Stimulated activated memory B cell treated with anti-CD40 and anti-IgM and Interleukin-4, amounts not matched to agents 10 μg/mL and 1 μg/mL and 100 μg/mL, for 72 hours (primary cell): ENCODE data around the gene CNP.

Experiments used
- ATAC-seq: fragments of 150-1000 bp; cut with Tn5 transposase; 2 replicates; pipeline ENCODE4 v1.10.0; 2021
- H3K27ac Mint-ChIP-seq: one replicate; pipeline ENCODE4 v1.8.0; 2022; ENCODE audit warnings: mild to moderate bottlenecking, mixed read lengths
- H3K27me3 Mint-ChIP-seq: one replicate; pipeline ENCODE4 v1.8.0; 2022; ENCODE audit warnings: mixed read lengths
- H3K36me3 Mint-ChIP-seq: one replicate; pipeline ENCODE4 v1.8.0; 2022; ENCODE audit warnings: mixed read lengths
- H3K4me1 Mint-ChIP-seq: one replicate; pipeline ENCODE4 v1.8.0; 2022; ENCODE audit warnings: mixed read lengths
- H3K4me3 Mint-ChIP-seq: one replicate; pipeline ENCODE4 v1.8.0; 2022; ENCODE audit warnings: mild to moderate bottlenecking, moderate library complexity, mixed read lengths
- H3K9me3 Mint-ChIP-seq: one replicate; pipeline ENCODE4 v1.8.0; 2022; ENCODE audit warnings: mixed read lengths

CNP gene

GRCh38 chr17:41962111-41962510 lies 4.5 kb upstream of the CNP start:
- Mint-ChIP-seq H3K27ac (no peak overlapping the region), H3K4me3 (no peak overlapping the region), H3K4me1 (peaks cover 16% of the 10 kb centered on the region), H3K36me3 (no peaks in the 10 kb centered on the region), H3K27me3 (peaks cover 9% of the 10 kb centered on the region), H3K9me3 (no peaks in the 10 kb centered on the region)
- ATAC-seq: no peak

GRCh38 chr17:41962768-41963434 lies 3.7 kb upstream of the CNP start:
- Mint-ChIP-seq H3K27me3 (peaks cover 1% of the 10 kb centered on the region), H3K4me3 (no peak overlapping the region), H3K9me3 (no peaks in the 10 kb centered on the region), H3K4me1 (peaks cover 24% of the 10 kb centered on the region), H3K27ac (no peak overlapping the region), H3K36me3 (no peaks in the 10 kb centered on the region)
- ATAC-seq: no peak

- no peaks in the 10 kb centered on the region for H3K36me3 Mint-ChIP-seq
- no peaks in the 10 kb centered on the region for H3K9me3 Mint-ChIP-seq
- ATAC-seq: peak; percentile 74
- peak overlapping the region; percentile 38 for H3K27ac Mint-ChIP-seq
- H3K4me3 Mint-ChIP-seq: peak overlapping the region; percentile 79
- H3K27me3 Mint-ChIP-seq: no peaks in the 10 kb centered on the region
- H3K4me1 Mint-ChIP-seq: peaks cover 44% of the 10 kb centered on the region
Measured at GRCh38 chr17:41965694-41966462, 717 bp upstream of the CNP start.

- peak; percentile 14 for ATAC-seq
- H3K27me3 Mint-ChIP-seq: no peaks in the 10 kb centered on the region
- no peaks in the 10 kb centered on the region for H3K9me3 Mint-ChIP-seq
- H3K27ac Mint-ChIP-seq: peak overlapping the region; percentile 38
- H3K4me1 Mint-ChIP-seq: peaks cover 57% of the 10 kb centered on the region
- peak overlapping the region; percentile 79 for H3K4me3 Mint-ChIP-seq
- H3K36me3 Mint-ChIP-seq: peaks cover 3% of the 10 kb centered on the region
Measured at GRCh38 chr17:41967141-41967920, 736 bp downstream of the CNP start.

GRCh38 chr17:41967921-41968578 lies 1.5 kb downstream of the CNP start:
- Mint-ChIP-seq H3K4me1 (peaks cover 64% of the 10 kb centered on the region), H3K4me3 (peak overlapping the region; percentile 79), H3K36me3 (peaks cover 8% of the 10 kb centered on the region), H3K27ac (peak overlapping the region; percentile 38), H3K27me3 (no peaks in the 10 kb centered on the region), H3K9me3 (no peaks in the 10 kb centered on the region)
- ATAC-seq: no peak

- Mint-ChIP-seq H3K36me3 (peaks cover 13% of the 10 kb centered on the region), H3K4me1 (peaks cover 71% of the 10 kb centered on the region), H3K4me3 (no peak overlapping the region), H3K27me3 (no peaks in the 10 kb centered on the region), H3K27ac (no peak overlapping the region), H3K9me3 (no peaks in the 10 kb centered on the region)
- ATAC-seq: no peak
Measured at GRCh38 chr17:41968676-41969075, 2.1 kb downstream of the CNP start.

GRCh38 chr17:41970901-41971331 lies 4.3 kb downstream of the CNP start:
- H3K27ac Mint-ChIP-seq: no peak overlapping the region
- H3K27me3 Mint-ChIP-seq: no peaks in the 10 kb centered on the region
- H3K9me3 Mint-ChIP-seq: no peaks in the 10 kb centered on the region
- ATAC-seq: no peak
- H3K4me1 Mint-ChIP-seq: peaks cover 75% of the 10 kb centered on the region
- H3K4me3 Mint-ChIP-seq: no peak overlapping the region
- peaks cover 28% of the 10 kb centered on the region for H3K36me3 Mint-ChIP-seq

- H3K4me3 Mint-ChIP-seq: no peak overlapping the region
- ATAC-seq: no peak
- H3K4me1 Mint-ChIP-seq: peaks cover 83% of the 10 kb centered on the region
- peaks cover 37% of the 10 kb centered on the region for H3K36me3 Mint-ChIP-seq
- peak overlapping the region; percentile 74 for H3K27ac Mint-ChIP-seq
- H3K9me3 Mint-ChIP-seq: no peaks in the 10 kb centered on the region
- H3K27me3 Mint-ChIP-seq: no peaks in the 10 kb centered on the region
Measured at GRCh38 chr17:41971721-41972523, 5.3 kb downstream of the CNP start.

GRCh38 chr17:41972571-41973407 lies 6.2 kb downstream of the CNP start:
- peaks cover 84% of the 10 kb centered on the region for H3K4me1 Mint-ChIP-seq
- H3K36me3 Mint-ChIP-seq: peaks cover 45% of the 10 kb centered on the region
- H3K9me3 Mint-ChIP-seq: no peaks in the 10 kb centered on the region
- H3K27ac Mint-ChIP-seq: peak overlapping the region; percentile 74
- peak overlapping the region; percentile 32 for H3K4me3 Mint-ChIP-seq
- no peaks in the 10 kb centered on the region for H3K27me3 Mint-ChIP-seq
- peak; percentile 99 for ATAC-seq

GRCh38 chr17:41973408-41973811 lies 6.8 kb downstream of the CNP start:
- no peak for ATAC-seq
- Mint-ChIP-seq H3K4me1 (peaks cover 82% of the 10 kb centered on the region), H3K4me3 (peak overlapping the region; percentile 32), H3K27me3 (no peaks in the 10 kb centered on the region), H3K27ac (peak overlapping the region; percentile 74), H3K9me3 (no peaks in the 10 kb centered on the region), H3K36me3 (peaks cover 50% of the 10 kb centered on the region)

- peaks cover 52% of the 10 kb centered on the region for H3K36me3 Mint-ChIP-seq
- H3K27ac Mint-ChIP-seq: peak overlapping the region; percentile 74
- ATAC-seq: no peak
- peak overlapping the region; percentile 18 for H3K4me3 Mint-ChIP-seq
- peaks cover 80% of the 10 kb centered on the region for H3K4me1 Mint-ChIP-seq
- no peaks in the 10 kb centered on the region for H3K27me3 Mint-ChIP-seq
- no peaks in the 10 kb centered on the region for H3K9me3 Mint-ChIP-seq
Measured at GRCh38 chr17:41974031-41974430, 7.4 kb downstream of the CNP start.

GRCh38 chr17:41974658-41975057 lies 8.1 kb downstream of the CNP start:
- no peak overlapping the region for H3K4me3 Mint-ChIP-seq
- H3K36me3 Mint-ChIP-seq: peaks cover 52% of the 10 kb centered on the region
- no peaks in the 10 kb centered on the region for H3K27me3 Mint-ChIP-seq
- H3K9me3 Mint-ChIP-seq: no peaks in the 10 kb centered on the region
- peak overlapping the region; percentile 74 for H3K27ac Mint-ChIP-seq
- ATAC-seq: no peak
- H3K4me1 Mint-ChIP-seq: peaks cover 77% of the 10 kb centered on the region

GRCh38 chr17:41975099-41976083 lies 8.8 kb downstream of the CNP start:
- Mint-ChIP-seq H3K27ac (peak overlapping the region; percentile 74), H3K4me1 (peaks cover 72% of the 10 kb centered on the region), H3K36me3 (peaks cover 60% of the 10 kb centered on the region), H3K9me3 (no peaks in the 10 kb centered on the region), H3K4me3 (no peak overlapping the region), H3K27me3 (no peaks in the 10 kb centered on the region)
- ATAC-seq: no peak
